GM12878 (cell line): ENCODE measurements around the gene SNRPD3.
A peak's percentile ranks its signal among the peaks of the same experiment; 100 is the strongest.

ENCODE experiments used
- CTCF ChIP-seq, 3 experiments: IDR thresholded peaks in 2 of 3; conservative IDR thresholded peaks in 1 of 3; 2 replicates each; pipeline ENCODE4 v1.5.1; 2011; ENCODE audit warnings: low read depth in 3 of 3, low read length in 3 of 3, mild to moderate bottlenecking in 3 of 3, control low read depth in 2 of 3, moderate library complexity in 2 of 3, inconsistent platforms in 1 of 3, mixed read lengths in 1 of 3; ENCODE audit not compliant: control insufficient read depth in 2 of 3, insufficient read depth in 1 of 3; ENCODE audit errors: extremely low read depth in 1 of 3
- CUX1 ChIP-seq: IDR thresholded peaks from 2 replicates; pipeline ENCODE4 v1.6.1; 2012; ENCODE audit warnings: improper control_type of control experiment, low read depth, low read length; ENCODE audit not compliant: insufficient replicate concordance
- EZH2 ChIP-seq: IDR thresholded peaks from 2 replicates; pipeline ENCODE4 v1.6.1; 2012; ENCODE audit warnings: low read depth, mild to moderate bottlenecking, control low read depth, inconsistent platforms, low read length, borderline replicate concordance; ENCODE audit not compliant: control insufficient read depth
- GABPA ChIP-seq: IDR thresholded peaks from 2 replicates; pipeline ENCODE4 v1.6.1; 2014; ENCODE audit warnings: antibody characterized with exemption, low read depth, mild to moderate bottlenecking, inconsistent platforms
- PAX8 ChIP-seq: fragments of 450-650 bp; IDR thresholded peaks from 2 replicates; pipeline ENCODE4 v1.6.1; 2017; ENCODE audit warnings: mild to moderate bottlenecking, moderate library complexity
- POLR2AphosphoS5 ChIP-seq: IDR thresholded peaks from 2 replicates; pipeline ENCODE4 v1.6.1; 2011; ENCODE audit warnings: mild to moderate bottlenecking, low read length, inconsistent platforms
- RAD21 ChIP-seq: IDR thresholded peaks from 2 replicates; pipeline ENCODE4 v1.6.1; 2011; ENCODE audit warnings: mild to moderate bottlenecking, low read depth, low read length, moderate library complexity; ENCODE audit not compliant: insufficient read depth
- SPI1 ChIP-seq: IDR thresholded peaks from 2 replicates; pipeline ENCODE4 v1.6.1; 2011; ENCODE audit warnings: low read depth, mild to moderate bottlenecking, low read length, moderate library complexity, borderline replicate concordance; ENCODE audit not compliant: insufficient read depth

- TF ChIP-seq PAX8 (no peak), CTCF (IDR thresholded peaks at IDR 0.05 in 2 of 3, conservative IDR thresholded peaks at IDR 0.05 in 1 of 3; ENCODE audit: control insufficient read depth in 2 of 3, extremely low read depth in 1 of 3, insufficient read depth in 1 of 3, low read depth in 3 of 3, low read length in 3 of 3) (peak; percentile 58 to 87 (median 61); a peak in 5 of 6 replicates), GABPA (no peak), POLR2AphosphoS5 (no peak), RAD21 (peak; percentile 82), SPI1 (no peak), EZH2 (no peak), CUX1 (no peak)
Observed at GRCh38 chr22:24521791-24522245, 34.0 kb upstream of the SNRPD3 start.
